ENCODE data around the gene PTH1R.

Gene PTH1R

GRCh38 chr3:46913644-46914043 lies 36.1 kb downstream of the PTH1R start:
- no peak for DNase-seq (ENCODE audit: low read depth)

- no peak for DNase-seq (ENCODE audit: low read depth)
These were observed 37.3 kb downstream of the PTH1R start for GRCh38 chr3:46914849-46915248.

GRCh38 chr3:46915297-46915822 lies 37.8 kb downstream of the PTH1R start:
- DNase-seq (ENCODE audit: low read depth), result no peak

- DNase-seq (ENCODE audit: low read depth), result no peak
These were observed 38.8 kb downstream of the PTH1R start for GRCh38 chr3:46916278-46916677.

- DNase-seq (ENCODE audit: low read depth), result no peak
These were observed 39.3 kb downstream of the PTH1R start for GRCh38 chr3:46916799-46917198.

- DNase-seq (ENCODE audit: low read depth), result no peak
These were observed 39.7 kb downstream of the PTH1R start for GRCh38 chr3:46917257-46917656.

- DNase-seq (ENCODE audit: low read depth), result no peak
These were observed 40.7 kb downstream of the PTH1R start for GRCh38 chr3:46918202-46918601.

- DNase-seq (ENCODE audit: low read depth), result no peak
These were observed 41.1 kb downstream of the PTH1R start for GRCh38 chr3:46918634-46919033.

GRCh38 chr3:46921041-46921440 lies 43.5 kb downstream of the PTH1R start:
- no peak for DNase-seq (ENCODE audit: low read depth)

GRCh38 chr3:46921871-46922271 lies 44.4 kb downstream of the PTH1R start:
- no peak for DNase-seq (ENCODE audit: low read depth)

- DNase-seq (ENCODE audit: low read depth), result no peak
These were observed 44.9 kb downstream of the PTH1R start for GRCh38 chr3:46922426-46922825.

GRCh38 chr3:46922871-46923558 lies 45.5 kb downstream of the PTH1R start:
- no peak for DNase-seq (ENCODE audit: low read depth)

- no peak for DNase-seq (ENCODE audit: low read depth)
These were observed 46.2 kb downstream of the PTH1R start for GRCh38 chr3:46923559-46924350.

GRCh38 chr3:46924921-46925584 lies 47.5 kb downstream of the PTH1R start:
- DNase-seq (ENCODE audit: low read depth), result no peak

- no peak for DNase-seq (ENCODE audit: low read depth)
These were observed 48.0 kb downstream of the PTH1R start for GRCh38 chr3:46925585-46925934.

GRCh38 chr3:46926039-46926438 lies 48.5 kb downstream of the PTH1R start:
- no peak for DNase-seq (ENCODE audit: low read depth)

- DNase-seq (ENCODE audit: low read depth), result no peak
These were observed 48.9 kb downstream of the PTH1R start for GRCh38 chr3:46926447-46926846.

GRCh38 chr3:46926871-46927717 lies 49.6 kb downstream of the PTH1R start:
- no peak for DNase-seq (ENCODE audit: low read depth)

GRCh38 chr3:46927718-46928073 lies 50.2 kb downstream of the PTH1R start:
- no peak for DNase-seq (ENCODE audit: low read depth)

GRCh38 chr3:46928282-46928681 lies 50.8 kb downstream of the PTH1R start:
- DNase-seq (ENCODE audit: low read depth), result no peak

- no peak for DNase-seq (ENCODE audit: low read depth)
These were observed 51.8 kb downstream of the PTH1R start for GRCh38 chr3:46929324-46929723.

All from stimulated activated CD8-positive, alpha-beta memory T cell treated with anti-CD3 and anti-CD28 coated beads, Interleukin-15, amount 100 ng/mL, for 24 hours (primary cell).